ENCODE results near the gene TBX4.

- no peak for TF ChIP-seq CTCF (IDR thresholded peaks at IDR 0.05)
- no peak for TF ChIP-seq EP300 (IDR thresholded peaks at IDR 0.05)
- no peak for TF ChIP-seq POLR2A (IDR thresholded peaks at IDR 0.05)
Observed at GRCh38 chr17:61412860-61413660, 39.2 kb upstream of the TBX4 start.
